Stimulated activated CD4-positive, alpha-beta T cell treated with anti-CD3 and anti-CD28 coated beads, Interleukin-2, amount 100 ng/mL, for 4 hours (primary cell): Measurements from ENCODE around the gene PELI3.
"Not testable (repeated sequence)": the region's sequence is repeated elsewhere in the genome, so short reads cannot be mapped to it uniquely, and the experiment has no call there.

Source experiments
- DNase-seq: peaks from one replicate; pipeline ENCODE4 v3.0.0-alpha.2; 2020; ENCODE audit warnings: low read depth

Gene PELI3

DNA sequence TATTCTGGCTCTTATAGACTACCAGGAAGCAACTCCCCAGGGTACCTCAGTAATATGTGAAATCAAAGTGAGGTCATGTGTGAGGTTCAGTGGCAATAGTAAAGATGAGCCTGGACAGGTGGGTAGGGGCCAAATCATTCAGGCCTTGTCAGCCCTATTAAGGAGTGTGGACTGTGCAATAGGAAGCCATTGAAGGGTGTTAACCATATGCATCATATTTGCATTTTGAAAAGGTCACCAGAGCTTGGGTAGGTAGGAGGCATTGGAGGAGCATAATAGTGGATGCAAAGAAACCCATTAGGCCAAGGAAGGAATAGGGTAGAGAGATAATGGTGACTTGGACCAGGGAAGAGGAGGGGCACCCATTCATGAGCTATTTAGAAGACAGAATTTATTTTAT is 19.7 kb upstream of the PELI3 start:
- no peak for DNase-seq

DNA sequence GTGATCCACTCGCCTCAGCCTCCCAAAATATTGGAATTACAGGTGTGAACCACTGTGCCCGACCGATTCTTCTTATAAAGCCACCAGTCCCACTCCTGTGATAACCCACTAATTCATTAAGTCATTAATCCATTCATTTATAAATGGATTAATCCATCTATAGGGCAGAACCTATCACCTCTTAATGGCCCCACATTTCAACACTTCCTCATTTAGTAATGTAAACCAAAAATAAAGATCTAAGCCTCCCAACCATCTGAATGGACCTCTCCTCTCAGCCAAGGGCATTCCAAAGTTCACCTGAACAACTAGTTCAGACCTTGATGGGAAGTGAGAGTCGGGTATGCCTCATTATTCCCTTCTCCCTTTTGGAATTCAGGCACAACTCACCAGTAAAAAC is 18.2 kb upstream of the PELI3 start:
- no peak for DNase-seq

DNA sequence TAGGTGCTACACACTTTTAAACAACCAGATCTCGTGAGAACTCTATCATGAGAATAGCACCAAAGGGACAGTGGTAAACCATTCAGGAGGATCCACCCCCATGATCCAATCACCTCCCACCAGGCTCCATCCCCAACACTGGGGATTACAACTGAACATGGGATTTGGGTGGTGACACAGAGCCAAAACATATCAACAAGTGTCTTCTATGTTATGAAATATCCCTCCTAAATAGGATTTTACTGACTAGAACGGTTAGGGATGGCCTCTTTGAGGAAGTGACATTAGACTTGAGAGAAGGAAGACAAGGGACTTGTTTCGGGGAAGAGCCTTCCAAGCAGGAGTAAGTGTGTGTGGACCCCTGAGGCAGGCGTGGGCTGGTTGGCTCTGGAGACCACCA is 16.1 kb upstream of the PELI3 start:
- no peak for DNase-seq

DNA sequence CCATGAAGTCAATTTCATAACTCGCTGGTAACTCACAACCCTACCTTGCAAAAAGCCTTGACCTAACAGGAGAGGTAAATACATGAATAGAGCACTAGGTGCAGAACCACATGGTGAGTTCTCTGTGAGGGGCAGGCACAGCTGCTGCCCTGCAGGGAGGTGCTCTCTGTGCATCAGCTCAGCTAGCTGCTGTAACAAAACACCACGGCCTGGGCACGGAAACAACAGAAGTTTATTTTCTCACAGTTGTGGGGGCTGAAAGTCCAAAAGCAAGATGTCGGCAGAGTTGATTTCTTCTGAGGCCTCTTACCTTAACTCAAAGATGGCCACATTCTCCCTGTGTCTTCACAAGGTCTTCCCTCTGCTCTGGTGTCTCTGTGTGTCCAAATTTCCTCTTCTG is 15.0 kb upstream of the PELI3 start:
- no peak for DNase-seq

GRCh38 chr11:66454247-66454646 is 12.5 kb upstream of the PELI3 start:
- DNase-seq = no peak

DNA sequence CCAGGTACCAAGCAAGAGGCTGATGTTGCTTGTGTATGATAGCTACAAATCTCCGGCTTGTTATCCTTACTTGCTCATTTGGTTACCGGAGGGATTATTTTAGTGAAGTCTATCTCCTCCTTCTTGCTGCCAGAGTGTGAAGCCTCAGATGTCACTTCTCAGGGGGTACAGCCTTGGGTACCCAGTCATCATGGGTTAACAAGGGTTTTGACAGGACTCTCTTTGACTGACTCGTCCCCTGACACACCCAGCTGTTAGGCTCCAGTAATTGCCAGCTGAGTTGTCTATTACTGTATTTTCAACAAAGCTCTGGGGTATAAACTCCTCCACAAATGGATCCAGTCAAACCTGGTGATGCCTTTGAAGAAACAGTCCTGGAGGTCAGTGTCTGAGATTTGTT is 11.9 kb upstream of the PELI3 start:
- no peak for DNase-seq

- no peak for DNase-seq
Measured at GRCh38 chr11:66457826-66458225, 8.9 kb upstream of the PELI3 start.

GRCh38 chr11:66459138-66459778 is 7.4 kb upstream of the PELI3 start:
- no peak for DNase-seq

- no peak for DNase-seq
Measured at GRCh38 chr11:66462010-66462409, 4.7 kb upstream of the PELI3 start.

GRCh38 chr11:66462911-66463310 is 3.8 kb upstream of the PELI3 start:
- DNase-seq = no peak

GRCh38 chr11:66464116-66464515 is 2.6 kb upstream of the PELI3 start:
- DNase-seq = not testable (repeated sequence)

- no peak for DNase-seq
Measured at GRCh38 chr11:66464916-66465315, 1.8 kb upstream of the PELI3 start.

DNA sequence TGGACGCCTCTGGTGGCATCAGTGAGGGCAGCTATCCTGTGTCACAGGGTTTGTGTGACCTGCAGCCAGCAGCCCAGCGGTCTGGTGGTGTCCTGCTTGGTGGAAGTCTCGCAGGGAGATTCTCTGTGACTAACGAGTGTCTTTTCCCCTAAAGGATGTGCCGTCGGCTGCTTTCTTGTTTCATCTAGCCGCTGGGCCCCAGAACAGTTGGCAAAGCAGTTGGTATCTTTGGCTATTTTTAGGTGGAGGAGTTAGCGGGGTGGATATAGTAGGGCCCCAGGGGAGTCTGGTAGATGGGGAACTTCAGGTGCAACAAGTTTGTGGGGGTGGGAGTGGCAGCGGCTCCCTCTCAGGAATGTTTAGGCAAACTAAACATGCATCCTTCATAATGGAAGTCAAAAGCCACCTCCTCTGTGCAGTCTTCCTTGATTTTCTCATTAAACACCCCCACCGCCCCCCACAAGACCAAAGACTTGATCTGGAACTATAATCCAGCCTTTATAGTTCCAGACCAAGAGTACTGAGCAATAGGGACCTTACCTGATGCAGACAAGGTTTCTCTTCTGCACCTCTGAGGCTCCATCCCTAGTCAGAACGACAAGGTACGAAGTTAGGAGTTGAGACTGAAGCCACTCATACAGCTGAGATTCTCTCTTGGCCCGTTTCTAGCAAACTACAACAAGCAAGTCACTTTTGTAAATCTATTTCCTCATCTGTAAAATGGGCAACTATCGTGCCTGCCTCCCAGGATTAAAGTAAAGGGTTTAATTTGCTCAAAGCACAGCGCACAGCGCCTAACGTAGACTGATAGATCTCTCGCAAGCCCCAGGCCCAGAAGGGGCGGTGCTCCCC is 1.1 kb upstream of the PELI3 start:
- no peak for DNase-seq

DNA sequence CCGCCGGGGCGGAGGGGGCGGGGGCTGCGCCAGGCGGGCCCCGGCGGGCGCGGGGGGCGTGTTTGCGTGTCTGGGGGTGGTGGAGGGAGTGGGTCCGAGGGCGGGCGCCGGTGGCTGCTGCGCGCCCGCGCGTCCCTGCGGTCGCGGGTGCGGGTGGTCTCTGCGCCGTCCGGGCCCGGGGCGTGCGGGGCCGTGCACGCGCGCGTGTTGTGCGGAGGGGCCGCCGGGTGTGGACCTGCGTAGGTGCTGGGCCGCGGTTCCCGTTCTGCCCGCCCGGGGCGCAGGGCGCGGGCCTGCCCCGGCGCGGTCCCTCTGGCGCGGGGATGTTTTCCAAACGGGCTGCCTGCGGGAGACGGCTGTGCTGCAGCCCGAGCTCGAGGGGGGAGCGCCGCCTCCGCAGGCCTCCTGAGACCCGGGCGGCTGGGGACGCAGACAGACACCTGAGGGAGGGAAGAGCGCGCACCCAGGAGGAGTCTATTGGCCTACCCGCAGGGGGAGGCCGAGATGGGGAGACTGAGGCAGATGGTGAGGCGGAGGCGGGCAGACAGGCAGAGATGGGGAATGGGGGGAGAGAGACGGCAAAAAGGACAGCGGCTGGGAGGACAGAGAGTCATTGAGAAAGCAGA is 442 bp downstream of the PELI3 start:
- DNase-seq = no peak

DNA sequence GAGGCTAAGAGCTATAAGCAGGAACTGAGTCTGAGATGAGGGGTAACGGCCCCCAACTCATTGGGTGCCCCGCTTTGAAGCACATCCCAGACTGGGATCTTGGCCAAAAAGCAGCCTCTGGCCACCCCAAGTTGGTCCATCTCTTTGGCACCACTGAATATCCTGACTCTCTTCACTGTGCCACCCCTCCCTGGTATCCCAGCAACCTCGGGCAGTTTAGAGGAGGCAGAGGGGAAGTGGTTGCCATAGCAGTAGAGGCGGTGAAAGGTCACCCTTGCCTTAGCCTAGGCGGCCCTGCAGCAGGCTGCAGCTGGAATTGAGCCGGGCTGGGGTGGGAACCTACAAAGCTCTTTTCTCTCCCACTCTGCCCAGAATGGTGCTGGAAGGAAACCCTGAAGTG is 1.1 kb downstream of the PELI3 start:
- no peak for DNase-seq

DNA sequence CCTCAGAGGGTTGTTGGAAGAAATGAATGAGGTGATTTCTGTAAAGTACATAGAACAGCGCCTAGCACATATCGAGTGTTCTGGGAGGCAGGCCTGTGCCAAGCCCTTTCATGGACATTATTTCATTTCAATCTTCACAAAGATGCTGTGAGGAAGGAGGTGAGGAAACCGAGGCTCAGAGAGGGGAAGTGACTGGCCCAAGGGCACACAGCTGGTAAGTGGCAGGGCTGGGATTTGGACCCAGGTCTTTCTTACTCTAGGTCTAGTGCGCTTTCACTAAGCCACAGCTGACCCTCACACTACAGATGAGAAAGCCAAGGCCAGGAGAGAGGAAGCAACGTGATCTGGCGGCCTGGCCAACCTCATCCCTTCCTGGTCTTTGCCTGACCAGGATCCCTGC is 2.0 kb downstream of the PELI3 start:
- DNase-seq = no peak

- DNase-seq = no peak
Measured at GRCh38 chr11:66469441-66469840, 2.7 kb downstream of the PELI3 start.

- DNase-seq = no peak
Measured at GRCh38 chr11:66470015-66470414, 3.3 kb downstream of the PELI3 start.

- no peak for DNase-seq
Measured at GRCh38 chr11:66471142-66471541, 4.4 kb downstream of the PELI3 start.

DNA sequence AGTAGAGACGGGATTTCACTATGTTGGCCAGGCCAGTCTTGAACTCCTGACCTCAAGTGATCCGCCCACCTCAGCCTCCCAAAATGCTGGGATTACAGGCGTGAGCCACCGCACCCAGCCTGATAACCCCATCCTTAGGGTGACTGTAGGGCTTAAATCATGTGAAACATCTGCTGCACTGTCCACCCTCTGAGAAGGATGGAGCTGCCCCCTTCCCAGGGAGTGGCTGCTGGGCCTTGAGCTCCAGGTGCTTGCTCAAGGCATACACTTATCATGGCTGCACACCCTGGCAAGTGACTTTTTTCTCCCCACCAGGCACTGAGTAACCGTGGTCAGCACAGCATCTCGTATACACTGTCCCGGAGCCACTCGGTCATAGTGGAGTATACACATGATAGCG is 5.3 kb downstream of the PELI3 start:
- DNase-seq = no peak

DNA sequence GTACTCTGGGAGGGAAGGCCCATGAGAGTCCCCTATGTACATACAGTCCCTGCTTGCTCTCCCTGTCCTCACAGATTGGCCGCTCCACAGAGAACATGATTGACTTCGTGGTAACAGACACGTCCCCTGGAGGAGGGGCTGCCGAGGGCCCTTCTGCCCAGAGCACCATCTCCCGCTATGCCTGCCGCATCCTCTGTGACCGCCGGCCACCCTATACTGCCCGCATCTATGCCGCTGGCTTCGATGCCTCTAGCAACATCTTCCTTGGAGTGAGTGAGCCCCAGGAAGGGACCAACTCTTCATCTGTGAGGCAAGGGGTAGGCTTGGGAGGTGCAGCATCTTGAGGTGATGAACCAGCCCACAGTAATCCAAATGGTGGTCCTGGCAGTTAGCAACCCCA is 6.5 kb downstream of the PELI3 start:
- no peak for DNase-seq

DNA sequence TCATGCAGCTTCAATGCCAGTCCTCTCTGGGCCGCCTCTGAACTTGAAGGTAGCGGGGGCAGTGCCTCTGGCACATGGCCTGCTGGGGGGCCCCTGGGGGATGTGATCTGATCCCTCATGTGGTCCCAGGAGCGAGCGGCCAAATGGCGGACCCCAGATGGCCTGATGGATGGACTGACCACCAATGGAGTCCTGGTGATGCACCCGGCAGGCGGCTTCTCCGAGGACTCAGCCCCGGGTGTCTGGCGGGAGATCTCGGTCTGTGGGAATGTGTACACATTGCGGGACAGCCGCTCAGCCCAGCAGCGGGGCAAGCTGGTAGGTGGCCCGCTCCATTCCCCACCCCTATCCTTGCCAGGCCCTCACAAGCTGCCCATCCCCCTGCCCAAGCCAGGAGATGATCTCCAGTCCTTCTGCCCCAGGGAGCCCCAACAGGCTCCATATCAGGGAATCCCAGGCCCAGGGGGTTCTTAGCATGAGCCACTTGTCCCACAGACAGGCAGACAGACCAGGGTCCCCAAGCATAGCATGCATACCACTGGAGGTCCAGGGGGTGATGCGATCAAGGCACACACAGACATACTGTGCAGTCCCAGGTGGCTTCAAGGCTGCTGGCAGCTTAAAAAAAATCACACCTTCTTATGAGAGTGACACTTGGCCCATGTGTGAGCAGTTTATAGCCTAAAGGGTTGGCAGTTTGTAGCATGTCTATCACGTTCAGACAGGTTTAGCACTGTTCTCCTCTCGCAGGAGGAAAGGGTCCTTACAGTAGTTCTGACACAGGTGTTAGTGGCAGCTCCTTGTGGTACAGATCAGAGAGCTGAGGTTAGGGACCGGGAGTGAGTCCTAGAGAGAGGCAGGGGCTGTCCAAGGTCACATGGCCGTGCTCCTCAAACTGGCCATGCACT is 7.2 kb downstream of the PELI3 start:
- DNase-seq = no peak
